Erythroblast (primary cell): Measurements from ENCODE around the gene MMP21.

Experiments used
- DNase-seq, 2 experiments: peaks; one replicate each; lab custom pipeline; 2025; lab: John Stamatoyannopoulos, UW
- GATA1 ChIP-seq: IDR thresholded peaks from 2 replicates; pipeline ENCODE4 v1.6.1; 2011; ENCODE audit warnings: low read depth, mild to moderate bottlenecking, control low read depth, low read length, moderate library complexity
- POLR2A ChIP-seq: IDR thresholded peaks from 2 replicates; pipeline ENCODE4 v1.6.1; 2011; ENCODE audit warnings: mild to moderate bottlenecking, low read length

The MMP21 gene

GRCh38 chr10:125781374-125781773, 5.8 kb upstream of the MMP21 start:
- no peak for DNase-seq
- no peak for TF ChIP-seq POLR2A
- TF ChIP-seq GATA1, result no peak

- no peak for DNase-seq
Observed at GRCh38 chr10:125779403-125780327, 4.0 kb upstream of the MMP21 start.

GRCh38 chr10:125778556-125778955, 2.9 kb upstream of the MMP21 start:
- TF ChIP-seq GATA1, result no peak
- no peak for TF ChIP-seq POLR2A
- DNase-seq, result no peak

More at GRCh38 chr10:125779403-125780327, 4.0 kb upstream of the MMP21 start:
- TF ChIP-seq GATA1 (no peak), POLR2A (no peak)

- no peak for TF ChIP-seq GATA1
- no peak for TF ChIP-seq POLR2A
- DNase-seq, result no peak
Observed at GRCh38 chr10:125777806-125778205, 2.2 kb upstream of the MMP21 start.

- DNase-seq, result no peak
Observed at GRCh38 chr10:125774581-125775191, 935 bp downstream of the MMP21 start.

GRCh38 chr10:125773687-125774543, 1.7 kb downstream of the MMP21 start:
- no peak for DNase-seq

More at GRCh38 chr10:125774581-125775191, 935 bp downstream of the MMP21 start:
- no peak for TF ChIP-seq GATA1
- TF ChIP-seq POLR2A, result no peak

GRCh38 chr10:125772864-125773180, 2.8 kb downstream of the MMP21 start:
- DNase-seq, result no peak
- no peak for TF ChIP-seq GATA1
- TF ChIP-seq POLR2A, result no peak

More at GRCh38 chr10:125773687-125774543, 1.7 kb downstream of the MMP21 start:
- no peak for TF ChIP-seq GATA1
- TF ChIP-seq POLR2A, result no peak

GRCh38 chr10:125772112-125772863, 3.3 kb downstream of the MMP21 start:
- TF ChIP-seq POLR2A, result no peak
- no peak for TF ChIP-seq GATA1

GRCh38 chr10:125770844-125771243, 4.8 kb downstream of the MMP21 start:
- DNase-seq, result no peak
- no peak for TF ChIP-seq GATA1

More at GRCh38 chr10:125772112-125772863, 3.3 kb downstream of the MMP21 start:
- DNase-seq, result no peak

GRCh38 chr10:125769175-125769574, 6.4 kb downstream of the MMP21 start:
- TF ChIP-seq GATA1 (no peak), POLR2A (no peak)

GRCh38 chr10:125768219-125768855, 7.3 kb downstream of the MMP21 start:
- TF ChIP-seq GATA1 (no peak), POLR2A (no peak)
- peak in 1 of 2 experiments; percentile 30 for DNase-seq

More at GRCh38 chr10:125769175-125769574, 6.4 kb downstream of the MMP21 start:
- no peak for DNase-seq

GRCh38 chr10:125766511-125766910, 9.1 kb downstream of the MMP21 start:
- DNase-seq, result no peak
- no peak for TF ChIP-seq POLR2A
- TF ChIP-seq GATA1, result no peak

- no peak for DNase-seq
- TF ChIP-seq GATA1 (no peak), POLR2A (no peak)
Observed at GRCh38 chr10:125765835-125766234, 9.8 kb downstream of the MMP21 start.
